Eye (tissue), 1 donor: Measurements from ENCODE around the gene ZMYM1.
A peak's percentile ranks its signal among the peaks of the same experiment; 100 is the strongest.
"Not testable (repeated sequence)": the region's sequence is repeated elsewhere in the genome, so short reads cannot be mapped to it uniquely, and the experiment has no call there.

ENCODE experiments used
- DNase-seq: peaks from one replicate; pipeline ENCODE4 v3.0.0-alpha.2; 2015

ZMYM1 gene

DNA sequence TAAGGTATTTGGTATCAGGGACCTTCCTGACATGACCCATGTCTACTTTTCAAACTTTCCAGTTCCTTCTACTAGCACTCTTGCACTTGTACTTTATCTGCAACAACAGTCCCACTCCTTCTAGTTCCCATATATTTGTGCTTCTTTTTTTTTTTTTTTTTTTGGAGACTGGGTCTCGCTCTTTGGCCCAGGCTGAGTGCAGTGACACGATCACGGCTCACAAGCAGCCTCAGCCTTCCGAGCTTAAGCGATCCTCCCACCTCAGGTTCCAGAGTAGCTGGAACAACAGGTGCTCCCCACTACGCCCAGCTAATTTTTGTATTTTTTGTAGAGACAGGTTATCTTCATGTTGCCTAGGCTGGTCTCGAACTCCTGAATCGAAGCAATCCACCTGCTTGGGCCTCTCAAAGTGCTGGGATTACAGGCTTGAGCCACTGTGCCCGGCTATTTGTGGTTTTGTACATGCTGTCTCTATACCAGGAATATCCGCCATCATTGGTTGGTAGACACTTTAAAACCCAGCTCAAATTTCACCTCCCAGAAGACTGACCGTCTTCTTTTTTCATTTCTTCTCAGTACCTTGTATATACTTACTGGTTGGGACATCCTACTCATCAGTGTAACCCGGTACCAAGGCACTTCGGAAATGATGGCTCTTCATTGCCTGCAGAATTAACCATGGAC is 1.1 kb downstream of the ZMYM1 start:
- DNase-seq = no peak

DNA sequence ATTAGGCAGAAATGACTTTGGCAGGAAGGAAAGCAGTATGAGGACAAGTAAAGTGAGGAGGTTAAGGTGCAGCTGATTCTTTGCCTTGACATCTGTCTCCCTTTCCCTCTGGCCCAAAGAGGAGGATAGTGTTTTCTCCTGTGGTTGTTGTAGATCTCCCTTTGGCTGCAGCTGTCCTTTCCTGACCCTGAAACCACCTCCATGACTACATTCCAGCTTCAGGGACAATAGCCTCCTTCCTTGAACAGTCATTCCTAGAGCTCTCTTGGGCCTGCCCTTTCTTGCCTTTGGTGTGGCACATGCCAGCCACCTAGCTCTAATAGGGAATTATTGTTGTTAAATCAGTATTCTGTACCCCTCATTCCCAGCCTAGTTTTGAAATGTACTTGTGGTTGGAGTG is 6.2 kb downstream of the ZMYM1 start:
- DNase-seq = no peak

DNA sequence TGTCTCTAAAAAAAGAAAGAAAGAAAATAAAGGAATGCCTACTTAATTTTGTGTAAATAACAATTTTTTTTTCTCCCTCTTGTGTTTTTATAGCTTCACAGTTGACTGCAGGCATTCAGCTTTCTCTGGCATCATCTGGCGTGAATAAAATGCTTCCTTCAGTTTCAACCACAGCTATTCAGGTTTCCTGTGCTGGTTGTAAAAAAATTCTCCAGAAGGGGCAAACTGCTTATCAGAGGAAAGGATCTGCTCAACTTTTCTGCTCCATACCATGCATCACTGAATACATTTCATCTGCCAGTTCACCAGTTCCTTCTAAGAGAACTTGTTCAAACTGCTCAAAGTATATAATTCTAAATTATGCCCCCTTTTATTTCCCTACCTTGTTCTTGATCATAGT is 18.0 kb downstream of the ZMYM1 start:
- DNase-seq = no peak

DNA sequence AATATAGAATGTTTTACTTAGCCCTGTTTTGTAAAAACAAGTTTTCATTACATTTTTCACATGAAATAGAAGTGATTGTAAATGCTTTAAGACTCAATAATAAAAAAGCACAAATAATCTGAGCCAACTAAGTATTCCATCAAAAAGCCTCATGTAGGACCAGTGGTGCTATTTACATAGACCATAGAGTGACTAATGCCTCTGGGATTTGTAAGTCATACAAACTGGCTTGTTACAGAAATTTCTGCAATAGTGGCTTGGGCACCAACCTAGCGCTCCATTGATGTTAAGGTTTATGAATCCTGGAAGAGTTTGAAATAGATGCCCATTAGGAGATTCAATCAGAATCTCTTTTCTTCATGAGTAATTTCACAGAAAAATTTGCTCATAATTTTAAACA is 31.9 kb downstream of the ZMYM1 start:
- DNase-seq = no peak

DNA sequence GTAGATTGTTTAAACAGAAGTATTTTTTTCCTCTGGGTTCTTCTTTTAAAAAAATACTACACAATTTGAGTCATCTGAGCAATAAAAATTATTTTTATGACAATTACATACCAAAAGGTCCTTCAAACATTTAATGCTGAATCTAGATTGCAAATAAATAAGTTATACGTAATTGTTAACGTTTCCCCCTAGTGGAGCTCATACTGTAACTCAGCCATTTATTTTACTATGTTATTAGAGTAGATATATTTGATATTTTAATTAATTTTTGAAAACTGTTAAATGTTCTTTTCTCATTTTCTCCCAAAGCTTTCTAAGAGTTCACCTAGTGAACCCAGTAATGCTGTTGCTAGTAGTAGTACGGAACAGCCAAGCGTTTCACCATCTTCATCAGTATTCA is 33.5 kb downstream of the ZMYM1 start:
- DNase-seq = no peak

DNA sequence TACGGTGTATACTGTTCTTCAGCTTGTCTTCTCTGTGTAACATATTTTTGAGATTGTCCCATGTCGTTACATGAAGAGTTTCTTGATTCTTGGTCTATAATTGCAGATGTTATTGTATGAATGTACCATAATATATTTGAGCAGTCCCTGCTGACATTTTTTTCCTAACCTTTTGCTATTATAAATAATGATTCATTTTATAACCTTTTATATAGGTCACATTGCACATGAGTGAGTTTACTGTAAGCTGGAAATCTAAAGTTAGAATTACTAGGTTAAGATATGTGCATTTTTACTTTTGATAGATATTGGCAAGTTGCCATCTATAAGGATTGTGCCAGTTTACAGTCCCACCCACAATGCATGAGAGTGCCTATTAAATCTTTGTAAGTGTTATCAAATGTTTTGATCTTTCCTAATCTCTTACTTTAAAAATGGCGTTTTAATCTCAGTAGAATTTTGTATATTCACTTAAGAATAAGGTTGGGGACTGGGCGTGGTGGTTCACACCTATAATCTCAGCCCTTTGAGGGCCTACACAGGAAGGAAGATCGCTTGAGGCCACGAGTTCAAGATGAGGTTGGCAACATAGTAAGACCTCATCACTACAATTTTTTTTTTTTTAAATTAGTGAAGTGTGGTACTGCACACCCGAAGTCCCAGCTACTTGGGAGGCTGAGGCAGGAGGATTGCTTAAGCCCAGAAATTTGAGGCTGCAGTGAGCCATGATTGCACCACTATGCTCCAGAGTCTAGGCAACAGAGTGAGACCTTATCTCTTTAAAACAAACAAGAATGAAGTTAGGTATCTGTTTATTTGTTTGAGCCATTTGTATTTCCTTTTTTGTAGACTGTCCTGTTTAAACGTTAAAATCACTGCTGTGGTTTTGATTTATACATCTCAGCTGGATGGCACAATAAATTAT is 36.5 kb downstream of the ZMYM1 start:
- no peak for DNase-seq

DNA sequence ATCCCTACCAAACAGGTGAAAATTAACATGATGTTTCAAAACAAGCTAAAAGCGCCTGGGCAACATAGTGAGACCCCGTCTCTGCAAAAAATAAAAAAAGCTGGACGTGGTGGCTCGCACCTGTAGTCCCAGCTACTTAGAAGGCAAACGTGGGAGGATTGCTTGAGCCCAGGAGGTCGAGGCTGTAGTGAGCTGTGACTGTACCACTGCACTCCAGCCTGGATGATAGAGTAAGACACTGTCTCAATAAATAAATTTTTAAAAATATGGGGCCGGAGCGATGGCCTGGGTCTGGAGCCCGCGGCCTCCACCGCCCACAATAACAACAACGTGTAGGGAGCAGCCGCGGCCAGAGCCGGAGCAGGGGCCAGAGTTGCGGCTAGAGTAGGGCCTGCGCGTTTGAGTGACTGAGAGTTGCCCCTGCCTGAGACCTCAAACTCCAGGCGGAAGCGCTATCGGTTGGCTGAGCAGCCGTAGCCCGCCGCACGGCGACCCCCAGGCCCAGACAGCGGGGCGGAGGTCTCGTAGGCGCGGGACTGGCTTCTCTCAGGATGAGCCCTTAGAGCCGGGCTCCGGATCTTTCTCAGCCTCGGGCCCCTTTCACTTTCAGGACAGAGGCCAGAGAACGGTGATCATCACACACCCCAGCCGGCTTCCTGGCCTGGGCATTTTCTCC is 41.4 kb downstream of the ZMYM1 start:
- peak; percentile 38 for DNase-seq

DNA sequence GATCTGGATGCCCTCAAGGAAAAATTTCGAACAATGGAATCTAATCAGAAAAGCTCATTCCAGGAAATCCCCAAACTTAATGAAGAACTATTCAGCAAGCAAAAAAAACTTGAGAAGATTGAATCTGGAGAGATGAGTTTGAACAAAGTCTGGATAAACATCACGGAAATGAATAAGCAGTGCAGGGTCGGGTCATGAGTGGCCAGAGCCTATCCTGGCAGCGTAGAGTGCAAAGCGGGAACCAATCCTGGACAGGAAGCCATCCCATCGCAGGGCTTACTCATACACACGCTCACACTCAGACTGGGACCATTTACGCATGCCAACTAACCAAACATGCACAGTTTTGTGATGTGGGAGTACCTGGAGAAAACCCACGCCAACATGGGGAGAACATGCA is 43.1 kb downstream of the ZMYM1 start:
- DNase-seq = no peak

DNA sequence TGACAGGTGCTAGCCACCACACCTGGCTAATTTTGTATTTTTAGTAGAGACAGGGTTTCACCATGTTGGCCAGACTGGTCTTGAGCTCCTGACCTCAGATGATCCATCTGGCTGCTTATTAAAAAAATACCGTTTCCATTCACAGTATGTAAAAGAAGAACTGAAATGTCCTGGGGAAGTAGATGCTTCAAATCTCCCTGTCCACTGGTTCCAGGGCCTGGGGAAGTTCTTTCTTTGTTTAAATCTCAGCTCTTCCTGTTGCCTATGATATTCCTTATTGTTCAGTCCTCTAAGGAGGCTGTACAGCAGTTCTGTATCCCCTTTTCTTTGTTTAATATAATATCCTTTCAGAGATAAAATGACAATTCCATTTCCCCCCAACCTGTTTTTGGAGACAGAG is 47.4 kb downstream of the ZMYM1 start:
- DNase-seq = no peak

DNA sequence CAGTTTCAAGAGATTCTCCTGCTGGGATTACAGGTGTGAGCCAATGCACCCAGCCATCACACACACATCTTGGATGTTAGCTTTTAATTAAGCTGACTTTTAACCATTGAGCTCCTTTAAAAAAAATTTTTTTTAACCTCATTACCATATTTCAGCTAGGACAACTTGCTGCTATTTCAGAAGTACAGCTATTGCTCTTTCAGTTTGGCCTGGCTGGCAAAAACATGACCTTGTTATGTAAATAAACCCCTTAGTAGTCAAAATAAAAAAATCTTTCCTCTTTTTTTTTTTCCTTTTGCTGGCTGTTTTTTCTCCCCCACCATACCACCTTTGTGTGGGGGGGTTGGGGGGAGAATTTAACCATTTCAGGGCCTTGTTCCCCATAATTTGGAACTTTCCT is 49.9 kb downstream of the ZMYM1 start:
- no peak for DNase-seq

DNA sequence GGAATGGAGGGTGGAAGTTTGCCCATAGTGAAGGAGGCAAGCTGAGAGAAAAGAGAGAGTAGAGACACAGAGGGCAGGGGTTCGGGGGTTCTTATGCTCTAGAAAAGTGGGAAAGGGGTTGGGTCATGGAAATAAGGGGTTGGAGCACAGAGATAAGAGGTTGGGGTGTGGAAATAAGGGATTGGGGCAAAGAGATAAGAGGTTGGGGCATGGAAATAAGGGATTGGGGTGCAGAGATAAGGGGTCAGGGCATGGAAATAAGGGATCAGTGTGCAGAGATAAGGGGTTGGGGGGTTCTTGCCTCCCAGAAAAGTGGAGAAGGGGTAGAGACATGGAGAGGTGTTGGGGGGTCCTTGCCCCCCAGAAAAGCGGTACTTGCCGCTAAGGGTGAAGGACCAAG is 57.6 kb downstream of the ZMYM1 start:
- no peak for DNase-seq

DNA sequence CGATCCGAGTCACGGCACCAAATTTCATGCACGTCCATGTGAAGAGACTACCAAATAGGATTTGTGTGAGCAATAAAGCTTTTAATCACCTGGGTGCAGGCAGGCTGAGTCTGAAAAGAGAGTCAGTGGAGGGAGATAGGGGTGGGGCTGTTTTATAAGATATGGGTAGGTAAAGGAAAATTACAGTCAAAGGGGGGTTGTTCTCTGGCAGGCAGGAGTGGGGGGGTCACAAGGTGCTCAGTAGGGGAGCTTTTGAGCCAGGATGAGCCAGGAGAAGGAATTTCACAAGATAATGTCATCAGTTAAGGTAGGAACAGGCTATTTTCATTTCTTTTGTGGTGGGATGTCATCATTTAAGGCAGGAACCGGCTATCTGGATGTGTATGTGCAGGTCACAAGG is 58.4 kb downstream of the ZMYM1 start:
- not testable (repeated sequence) for DNase-seq

DNA sequence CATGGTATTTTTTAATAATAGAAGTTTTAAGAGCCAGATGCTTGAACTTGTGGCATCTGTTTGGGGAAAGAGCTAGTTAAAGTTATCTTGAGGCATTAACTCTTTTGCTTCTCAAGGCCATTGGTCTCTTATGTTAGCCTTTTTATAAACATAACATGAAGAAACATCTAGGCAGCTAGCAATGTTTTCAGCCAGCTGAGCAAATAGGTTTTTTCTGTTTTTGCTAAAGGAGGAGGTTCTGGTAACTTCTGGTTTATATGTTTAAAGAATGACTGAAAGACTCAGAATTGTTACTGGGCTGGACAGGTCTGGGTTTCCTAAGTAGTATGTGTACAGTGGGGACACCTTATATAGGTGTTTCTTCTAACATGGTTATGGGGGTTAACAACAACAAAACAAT is 63.1 kb downstream of the ZMYM1 start:
- not testable (repeated sequence) for DNase-seq

DNA sequence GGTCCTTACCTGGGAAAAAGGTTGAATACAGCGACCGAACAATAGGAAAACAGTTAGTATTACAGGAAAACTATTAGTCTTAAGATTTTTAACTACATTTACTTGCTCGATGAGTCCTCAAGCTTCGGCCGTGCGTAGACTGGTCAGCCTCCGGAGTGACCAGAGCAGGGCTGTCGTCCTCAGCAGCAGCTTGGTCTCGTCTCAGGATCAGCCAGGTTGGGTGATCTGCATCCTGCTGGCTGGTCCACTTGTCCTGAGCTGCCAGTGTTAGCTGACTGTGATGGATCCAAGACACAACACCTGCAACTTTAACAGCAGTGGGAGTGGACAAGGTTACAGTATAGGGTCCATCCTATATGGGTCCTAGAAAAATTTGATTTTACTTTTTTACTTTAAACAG is 63.5 kb downstream of the ZMYM1 start:
- DNase-seq = not testable (repeated sequence)

DNA sequence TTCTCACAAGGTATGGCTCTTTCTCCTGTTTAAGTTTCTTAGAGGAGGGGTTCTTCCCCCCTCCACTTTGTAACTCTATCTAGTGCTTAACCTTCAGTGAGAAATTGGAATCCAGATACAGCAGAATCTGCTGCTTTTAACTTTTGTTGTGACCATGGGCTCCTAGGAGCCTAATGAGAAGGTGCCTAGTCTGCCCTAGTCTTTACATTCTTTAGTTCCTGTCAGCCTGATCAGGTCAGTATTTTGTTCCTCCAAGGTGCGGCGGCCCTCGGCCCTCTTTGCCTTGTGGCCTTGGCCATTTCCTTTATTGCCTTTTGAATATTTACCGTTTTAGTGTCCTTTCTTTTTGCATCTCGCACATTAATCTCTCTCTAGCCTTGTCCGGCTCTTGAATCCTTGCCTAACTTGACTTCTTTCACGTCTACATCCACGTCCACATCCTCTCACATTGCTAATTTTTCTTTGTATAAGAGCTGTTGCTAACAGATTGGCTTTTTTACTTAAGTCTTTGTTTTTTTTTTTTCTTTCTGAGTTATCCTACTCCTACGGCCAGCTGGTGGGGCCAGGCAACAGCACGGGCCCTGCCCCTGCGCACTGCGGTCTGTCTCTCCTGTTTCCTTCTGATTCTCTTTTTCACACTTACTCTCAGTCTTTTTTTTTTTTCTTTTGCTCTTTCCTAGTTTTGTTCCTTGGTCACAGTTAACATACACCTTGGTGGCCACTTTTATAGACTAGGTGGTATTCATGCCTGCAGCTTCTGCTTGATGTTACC is 64.7 kb downstream of the ZMYM1 start:
- DNase-seq = no peak

DNA sequence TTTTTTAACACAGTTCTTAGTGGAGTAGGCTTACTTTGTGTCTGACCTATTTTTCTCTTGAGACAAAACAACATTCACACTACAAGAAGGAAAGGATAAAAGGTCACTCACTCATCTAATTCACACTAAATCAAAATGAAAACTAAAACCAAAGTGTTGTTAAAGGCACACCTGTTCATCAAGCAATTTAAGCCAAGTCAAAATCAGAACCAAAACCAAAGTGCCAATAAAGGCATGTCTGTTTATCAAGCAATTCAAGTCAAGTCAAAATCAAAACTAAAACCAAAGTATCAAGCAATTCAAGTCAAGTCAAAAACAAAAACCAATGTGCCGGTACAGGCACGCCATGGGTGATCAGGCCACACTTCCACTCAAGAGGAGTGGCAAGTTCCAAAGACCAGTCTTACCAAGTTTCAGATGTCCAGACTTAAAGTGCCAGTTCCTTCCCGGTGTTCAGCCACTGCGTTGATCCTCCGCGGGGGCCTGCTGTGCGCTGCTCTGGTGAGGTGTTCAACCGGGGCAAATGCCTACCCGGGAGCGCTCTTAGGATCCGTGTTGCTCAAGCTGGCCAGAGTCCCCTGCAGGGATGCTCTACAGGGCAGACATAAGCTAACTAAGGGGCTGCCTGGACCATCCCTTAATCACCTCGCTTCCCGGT is 66.8 kb downstream of the ZMYM1 start:
- DNase-seq = not testable (repeated sequence)

DNA sequence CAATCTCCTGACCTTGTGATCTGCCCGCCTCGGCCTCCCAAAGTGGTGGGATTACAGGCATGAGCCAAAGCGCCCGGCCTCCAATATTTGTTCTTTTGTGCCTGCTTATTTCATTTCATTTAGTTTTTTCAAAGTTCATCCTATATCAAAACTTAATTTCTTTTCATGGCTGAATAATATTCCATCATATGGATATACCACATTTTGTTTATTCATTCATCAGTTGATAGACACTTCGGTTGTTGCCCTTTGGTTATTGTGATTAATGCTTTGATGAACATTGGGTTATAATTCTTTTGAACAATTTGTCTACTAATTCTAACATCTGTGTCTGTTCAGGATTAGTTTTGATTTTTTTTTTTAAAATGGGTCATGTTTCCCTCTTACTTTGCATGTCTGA is 72.0 kb downstream of the ZMYM1 start:
- DNase-seq = no peak

DNA sequence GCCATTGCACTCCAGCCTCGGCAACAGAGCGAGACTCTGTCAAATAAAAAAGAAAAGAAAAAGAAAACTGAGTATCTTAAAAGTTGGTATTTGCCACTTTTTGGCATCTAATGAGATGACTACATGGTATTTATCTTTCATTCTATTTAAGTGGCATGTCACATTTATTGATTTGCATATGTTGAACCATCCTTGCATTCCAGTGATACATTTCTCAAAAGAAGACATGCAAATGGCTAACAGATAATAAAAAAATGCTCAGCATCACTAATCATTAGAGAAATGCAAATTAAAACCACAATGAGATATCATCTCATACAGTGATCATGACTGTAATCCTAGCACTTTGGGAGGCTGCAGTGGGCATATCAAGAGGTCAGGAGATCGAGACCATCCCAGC is 85.7 kb downstream of the ZMYM1 start:
- DNase-seq = no peak
